ENCODE results near the gene NEGR1. TPM values are rescaled to one million over a fixed set of nuclear protein-coding genes. Genes with fewer than 3 reads are reported as not detected.

The NEGR1 gene
- total RNA-seq, 1 experiment from 2014 or later: 2.9 TPM

- no peaks in the 10 kb centered on the region for H3K36me3 Mint-ChIP-seq
- peaks cover 5% of the 10 kb centered on the region for H3K9me3 Mint-ChIP-seq
- no peaks in the 10 kb centered on the region for H3K27me3 Mint-ChIP-seq (ENCODE audit: low read depth)
- peaks cover 26% of the 10 kb centered on the region for H3K4me1 Mint-ChIP-seq
- ChIA-PET POLR2A (no interaction called here), CTCF (no interaction called here)
- H3K27ac Mint-ChIP-seq: no peak overlapping the region; the same call in 1 of the 2 replicates
- no peak for DNase-seq (ENCODE audit: low spot score)
- H3K4me3 Mint-ChIP-seq: no peak overlapping the region
- peak; percentile 34; the same call in 1 of the 2 replicates for ATAC-seq
- TF ChIP-seq ZBTB21 (CRISPR knock-in tag; IDR thresholded peaks at IDR 0.05; ENCODE audit: borderline replicate concordance): no peak
- no peak for TF ChIP-seq ZNF232 (CRISPR knock-in tag; IDR thresholded peaks at IDR 0.05)
- no peak for TF ChIP-seq HMGA2 (CRISPR knock-in tag; IDR thresholded peaks at IDR 0.05)
- TF ChIP-seq ZNF416 (CRISPR knock-in tag; IDR thresholded peaks at IDR 0.05): no peak
- TF ChIP-seq, protein P1, sequence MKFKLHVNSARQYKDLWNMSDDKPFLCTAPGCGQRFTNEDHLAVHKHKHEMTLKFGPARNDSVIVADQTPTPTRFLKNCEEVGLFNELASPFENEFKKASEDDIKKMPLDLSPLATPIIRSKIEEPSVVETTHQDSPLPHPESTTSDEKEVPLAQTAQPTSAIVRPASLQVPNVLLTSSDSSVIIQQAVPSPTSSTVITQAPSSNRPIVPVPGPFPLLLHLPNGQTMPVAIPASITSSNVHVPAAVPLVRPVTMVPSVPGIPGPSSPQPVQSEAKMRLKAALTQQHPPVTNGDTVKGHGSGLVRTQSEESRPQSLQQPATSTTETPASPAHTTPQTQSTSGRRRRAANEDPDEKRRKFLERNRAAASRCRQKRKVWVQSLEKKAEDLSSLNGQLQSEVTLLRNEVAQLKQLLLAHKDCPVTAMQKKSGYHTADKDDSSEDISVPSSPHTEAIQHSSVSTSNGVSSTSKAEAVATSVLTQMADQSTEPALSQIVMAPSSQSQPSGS (CRISPR knock-in tag; IDR thresholded peaks at IDR 0.05; ENCODE audit: borderline replicate concordance, low read depth): no peak
- no peak for TF ChIP-seq RELA (CRISPR knock-in tag; IDR thresholded peaks at IDR 0.05; ENCODE audit: borderline replicate concordance)
- TF ChIP-seq GTF2I (CRISPR knock-in tag; conservative IDR thresholded peaks at IDR 0.05): no peak
- TF ChIP-seq NR2C2 (CRISPR knock-in tag; IDR thresholded peaks at IDR 0.05): no peak
- TF ChIP-seq SOX15 (CRISPR knock-in tag; IDR thresholded peaks at IDR 0.05): no peak
- TF ChIP-seq, protein P2, sequence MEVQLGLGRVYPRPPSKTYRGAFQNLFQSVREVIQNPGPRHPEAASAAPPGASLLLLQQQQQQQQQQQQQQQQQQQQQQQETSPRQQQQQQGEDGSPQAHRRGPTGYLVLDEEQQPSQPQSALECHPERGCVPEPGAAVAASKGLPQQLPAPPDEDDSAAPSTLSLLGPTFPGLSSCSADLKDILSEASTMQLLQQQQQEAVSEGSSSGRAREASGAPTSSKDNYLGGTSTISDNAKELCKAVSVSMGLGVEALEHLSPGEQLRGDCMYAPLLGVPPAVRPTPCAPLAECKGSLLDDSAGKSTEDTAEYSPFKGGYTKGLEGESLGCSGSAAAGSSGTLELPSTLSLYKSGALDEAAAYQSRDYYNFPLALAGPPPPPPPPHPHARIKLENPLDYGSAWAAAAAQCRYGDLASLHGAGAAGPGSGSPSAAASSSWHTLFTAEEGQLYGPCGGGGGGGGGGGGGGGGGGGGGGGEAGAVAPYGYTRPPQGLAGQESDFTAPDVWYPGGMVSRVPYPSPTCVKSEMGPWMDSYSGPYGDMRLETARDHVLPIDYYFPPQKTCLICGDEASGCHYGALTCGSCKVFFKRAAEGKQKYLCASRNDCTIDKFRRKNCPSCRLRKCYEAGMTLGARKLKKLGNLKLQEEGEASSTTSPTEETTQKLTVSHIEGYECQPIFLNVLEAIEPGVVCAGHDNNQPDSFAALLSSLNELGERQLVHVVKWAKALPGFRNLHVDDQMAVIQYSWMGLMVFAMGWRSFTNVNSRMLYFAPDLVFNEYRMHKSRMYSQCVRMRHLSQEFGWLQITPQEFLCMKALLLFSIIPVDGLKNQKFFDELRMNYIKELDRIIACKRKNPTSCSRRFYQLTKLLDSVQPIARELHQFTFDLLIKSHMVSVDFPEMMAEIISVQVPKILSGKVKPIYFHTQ (CRISPR knock-in tag; IDR thresholded peaks at IDR 0.05): no peak
These were observed 526.9 kb downstream of the NEGR1 start for GRCh38 chr1:71755441-71755840.

- H3K27ac Mint-ChIP-seq: 0 out of 2 replicates have a peak overlapping the region, but pooled peaks have one; percentile 70
- H3K27me3 Mint-ChIP-seq (ENCODE audit: low read depth): no peaks in the 10 kb centered on the region
- H3K4me1 Mint-ChIP-seq: peaks cover 26% of the 10 kb centered on the region
- no peak overlapping the region for H3K4me3 Mint-ChIP-seq
- ATAC-seq: peak; percentile 30; the same call in 1 of the 2 replicates
- POLR2A ChIA-PET: no interaction called here
- TF ChIP-seq KAT7 (CRISPR knock-in tag; IDR thresholded peaks at IDR 0.05; ENCODE audit: borderline replicate concordance): no peak
- TF ChIP-seq MAX (CRISPR knock-in tag; IDR thresholded peaks at IDR 0.05): no peak
- no peak for TF ChIP-seq ZNF281 (CRISPR knock-in tag; IDR thresholded peaks at IDR 0.05)
- TF ChIP-seq, protein P3, sequence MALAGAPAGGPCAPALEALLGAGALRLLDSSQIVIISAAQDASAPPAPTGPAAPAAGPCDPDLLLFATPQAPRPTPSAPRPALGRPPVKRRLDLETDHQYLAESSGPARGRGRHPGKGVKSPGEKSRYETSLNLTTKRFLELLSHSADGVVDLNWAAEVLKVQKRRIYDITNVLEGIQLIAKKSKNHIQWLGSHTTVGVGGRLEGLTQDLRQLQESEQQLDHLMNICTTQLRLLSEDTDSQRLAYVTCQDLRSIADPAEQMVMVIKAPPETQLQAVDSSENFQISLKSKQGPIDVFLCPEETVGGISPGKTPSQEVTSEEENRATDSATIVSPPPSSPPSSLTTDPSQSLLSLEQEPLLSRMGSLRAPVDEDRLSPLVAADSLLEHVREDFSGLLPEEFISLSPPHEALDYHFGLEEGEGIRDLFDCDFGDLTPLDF (CRISPR knock-in tag; IDR thresholded peaks at IDR 0.05): no peak
- TF ChIP-seq CBFB (CRISPR knock-in tag; IDR thresholded peaks at IDR 0.05; ENCODE audit: low read depth): no peak
- TF ChIP-seq SMAD4 (CRISPR knock-in tag; IDR thresholded peaks at IDR 0.05): no peak
- no peak for DNase-seq (ENCODE audit: low spot score)
- CTCF ChIA-PET: interaction anchor here (0.8 kb wide), 1 partner anchor 285 kb away, joined by 3 read pairs; no protein-coding TSS in a partner anchor
- H3K36me3 Mint-ChIP-seq: peaks cover 3% of the 10 kb centered on the region; the same call in 1 of the 2 replicates
- peaks cover 8% of the 10 kb centered on the region for H3K9me3 Mint-ChIP-seq
These were observed 528.6 kb downstream of the NEGR1 start for GRCh38 chr1:71753746-71754145.
